Testis (tissue), 3 donors: Measurements from ENCODE around the gene CBFA2T3. TPM values are rescaled to one million over a fixed set of nuclear protein-coding genes. Genes with fewer than 3 reads are reported as not detected.

ENCODE experiments used
- DNase-seq: peaks from one replicate; pipeline ENCODE4 v3.0.0-alpha.2; 2019
- H3K27ac ChIP-seq, 2 donors: fragments of 200-600 bp; sonication (generic); one replicate each; pipeline ENCODE4 v1.5.1; 2019
- H3K27me3 ChIP-seq: fragments of 200-600 bp; sonication (generic); one replicate; pipeline ENCODE4 v1.5.1; 2019
- H3K36me3 ChIP-seq: fragments of 200-600 bp; sonication (generic); one replicate; pipeline ENCODE4 v1.5.1; 2017; ENCODE audit warnings: low read depth; ENCODE audit errors: missing control alignments
- H3K4me1 ChIP-seq: fragments of 200-600 bp; sonication (generic); one replicate; pipeline ENCODE4 v1.5.1; 2019
- H3K4me3 ChIP-seq, 2 donors: fragments of 200-600 bp; sonication (generic); one replicate each; pipeline ENCODE4 v1.5.1; 2017 to 2019
- H3K9me3 ChIP-seq: fragments of 200-600 bp; sonication (generic); one replicate; pipeline ENCODE4 v1.5.1; 2017
- POLR2A ChIP-seq: fragments of 450-650 bp; IDR thresholded peaks from one replicate; pipeline ENCODE4 v1.6.1; 2017; ENCODE audit warnings: antibody characterized with exemption, mild to moderate bottlenecking, moderate library complexity
- WGBS, 2 donors: methylation state at CpG; one replicate each; pipeline ENCODE4 v1.1.5; 2018; 5-methylcytosine and 5-hydroxymethylcytosine counted together
- intact Hi-C: fragments of 100-400 bp; cut with DNase I; formaldehyde crosslinking; loops from one replicate; pipeline ENCODE4 v1.15.1; 2023; ENCODE audit warnings: low total_unique reads
- polyA plus RNA-seq: library from polyadenylated mRNA; stranded (reverse); fragments of 350-450 nt; fragmentation: Illumina TruSeq; extraction: RNeasy Lipid Tissue Mini Kit (QIAGEN cat#74804); gene quantifications from one replicate; pipeline ENCODE4 v1.2.3, GENCODE V29; 2014; ENCODE audit warnings: low read depth, low replicate concordance; ENCODE audit not compliant: insufficient read depth
- total RNA-seq, 2 donors: library from RNA; depleted of rRNA; stranded (reverse); fragments of >200 nt; gene quantifications; one replicate each; pipeline ENCODE4 v1.2.3, GENCODE V29; 2016
- TF ChIP-seq, protein P1 (sequence below), 3 experiments: fragments of 450-650 bp in 2 of 3; fragments of 200-600 bp in 1 of 3; sonication (generic) in 1 of 3; IDR thresholded peaks; one replicate each; pipeline ENCODE4 v1.5.1; 2016 to 2019; ENCODE audit warnings: antibody characterized with exemption in 3 of 3, mild to moderate bottlenecking in 2 of 3, moderate library complexity in 1 of 3

The CBFA2T3 gene
- total and polyA plus RNA-seq, 3 donors from 2014 or later: 7.1 to 11.9 (median 9.2) TPM

DNA sequence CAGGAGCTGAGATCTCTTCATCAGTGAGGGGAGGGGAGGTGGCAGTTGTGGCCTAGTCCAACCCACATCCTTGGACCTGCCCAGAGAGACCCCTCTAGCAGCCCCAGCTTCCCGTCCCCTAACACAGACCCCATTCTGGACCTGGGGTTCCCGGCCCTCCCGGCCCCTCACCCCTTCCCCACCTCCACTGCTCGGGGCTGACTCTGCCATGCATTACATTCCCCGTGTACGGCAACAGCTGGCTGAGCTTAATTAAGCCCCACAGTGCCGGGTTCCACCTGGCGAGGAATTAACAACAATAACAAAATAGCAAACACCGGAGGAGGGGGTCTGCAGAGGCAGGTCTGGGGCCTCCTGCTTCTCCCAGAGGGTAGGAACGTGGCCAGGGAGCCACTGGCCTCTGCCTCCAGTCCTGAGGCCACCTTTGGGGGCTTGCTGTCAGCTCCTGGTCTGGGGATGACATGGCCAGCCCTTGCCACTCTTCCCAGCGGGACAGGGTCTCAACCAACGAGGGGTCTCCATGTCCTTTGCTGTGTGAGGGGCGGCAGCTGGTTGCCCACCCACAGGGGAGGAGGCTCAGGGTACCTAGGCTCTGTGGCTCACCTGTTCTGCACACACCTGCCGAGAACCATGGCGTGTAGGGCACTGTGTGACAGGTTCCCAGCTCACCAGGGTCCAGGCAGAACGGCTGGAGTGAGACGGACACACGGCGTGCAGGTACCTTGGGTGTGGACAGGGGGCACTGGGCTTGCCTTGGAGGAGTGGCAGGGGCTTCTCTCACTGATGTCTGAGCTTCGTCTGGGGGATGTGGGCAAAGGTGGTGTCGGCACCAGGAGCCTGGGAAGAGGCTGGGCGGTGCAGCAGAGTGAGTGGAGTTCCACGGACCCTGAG, 46.9 kb upstream of the CBFA2T3 start:
- WGBS, 2 donors: 69 to 80% methylated on average over 22 to 23 of the region's 23 CpGs
- H3K4me1 ChIP-seq: no peaks in the 10 kb centered on the region
- no peaks in the 10 kb centered on the region for H3K36me3 ChIP-seq
- no peak overlapping the region for H3K27ac ChIP-seq
- TF ChIP-seq, protein P1, sequence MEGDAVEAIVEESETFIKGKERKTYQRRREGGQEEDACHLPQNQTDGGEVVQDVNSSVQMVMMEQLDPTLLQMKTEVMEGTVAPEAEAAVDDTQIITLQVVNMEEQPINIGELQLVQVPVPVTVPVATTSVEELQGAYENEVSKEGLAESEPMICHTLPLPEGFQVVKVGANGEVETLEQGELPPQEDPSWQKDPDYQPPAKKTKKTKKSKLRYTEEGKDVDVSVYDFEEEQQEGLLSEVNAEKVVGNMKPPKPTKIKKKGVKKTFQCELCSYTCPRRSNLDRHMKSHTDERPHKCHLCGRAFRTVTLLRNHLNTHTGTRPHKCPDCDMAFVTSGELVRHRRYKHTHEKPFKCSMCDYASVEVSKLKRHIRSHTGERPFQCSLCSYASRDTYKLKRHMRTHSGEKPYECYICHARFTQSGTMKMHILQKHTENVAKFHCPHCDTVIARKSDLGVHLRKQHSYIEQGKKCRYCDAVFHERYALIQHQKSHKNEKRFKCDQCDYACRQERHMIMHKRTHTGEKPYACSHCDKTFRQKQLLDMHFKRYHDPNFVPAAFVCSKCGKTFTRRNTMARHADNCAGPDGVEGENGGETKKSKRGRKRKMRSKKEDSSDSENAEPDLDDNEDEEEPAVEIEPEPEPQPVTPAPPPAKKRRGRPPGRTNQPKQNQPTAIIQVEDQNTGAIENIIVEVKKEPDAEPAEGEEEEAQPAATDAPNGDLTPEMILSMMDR (IDR thresholded peaks at IDR 0.05): no peak
- no peak for TF ChIP-seq POLR2A
- intact Hi-C loops: no loop called here
- DNase-seq: no peak
- no peaks in the 10 kb centered on the region for H3K27me3 ChIP-seq
- no peak overlapping the region for H3K4me3 ChIP-seq
- H3K9me3 ChIP-seq: no peaks in the 10 kb centered on the region

DNA sequence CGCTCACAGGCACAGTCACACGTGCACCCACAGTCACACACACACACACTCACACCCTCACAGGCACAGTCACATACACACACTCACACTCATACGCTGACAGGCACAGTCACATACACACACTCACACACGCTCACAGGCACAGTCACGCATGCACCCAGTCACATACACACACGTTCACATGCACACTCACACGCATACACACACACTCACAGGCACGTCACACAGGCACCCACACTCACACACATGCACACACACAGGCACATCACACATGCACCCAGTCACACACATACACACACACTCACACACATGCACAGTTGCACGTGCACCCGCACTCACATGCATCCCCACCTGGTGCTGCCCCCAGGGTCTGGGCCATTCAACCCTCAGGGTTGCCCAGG, 46.1 kb upstream of the CBFA2T3 start:
- no peak for TF ChIP-seq POLR2A
- TF ChIP-seq, protein P1 (IDR thresholded peaks at IDR 0.05): no peak
- Histone ChIP-seq H3K4me3 (no peak overlapping the region), H3K9me3 (no peaks in the 10 kb centered on the region), H3K36me3 (no peaks in the 10 kb centered on the region), H3K4me1 (no peaks in the 10 kb centered on the region), H3K27me3 (no peaks in the 10 kb centered on the region), H3K27ac (no peak overlapping the region)
- intact Hi-C loops: no loop called here
- no peak for DNase-seq
- 91% methylated on average over 9 to 10 of the region's 10 CpGs for WGBS, 2 donors

DNA sequence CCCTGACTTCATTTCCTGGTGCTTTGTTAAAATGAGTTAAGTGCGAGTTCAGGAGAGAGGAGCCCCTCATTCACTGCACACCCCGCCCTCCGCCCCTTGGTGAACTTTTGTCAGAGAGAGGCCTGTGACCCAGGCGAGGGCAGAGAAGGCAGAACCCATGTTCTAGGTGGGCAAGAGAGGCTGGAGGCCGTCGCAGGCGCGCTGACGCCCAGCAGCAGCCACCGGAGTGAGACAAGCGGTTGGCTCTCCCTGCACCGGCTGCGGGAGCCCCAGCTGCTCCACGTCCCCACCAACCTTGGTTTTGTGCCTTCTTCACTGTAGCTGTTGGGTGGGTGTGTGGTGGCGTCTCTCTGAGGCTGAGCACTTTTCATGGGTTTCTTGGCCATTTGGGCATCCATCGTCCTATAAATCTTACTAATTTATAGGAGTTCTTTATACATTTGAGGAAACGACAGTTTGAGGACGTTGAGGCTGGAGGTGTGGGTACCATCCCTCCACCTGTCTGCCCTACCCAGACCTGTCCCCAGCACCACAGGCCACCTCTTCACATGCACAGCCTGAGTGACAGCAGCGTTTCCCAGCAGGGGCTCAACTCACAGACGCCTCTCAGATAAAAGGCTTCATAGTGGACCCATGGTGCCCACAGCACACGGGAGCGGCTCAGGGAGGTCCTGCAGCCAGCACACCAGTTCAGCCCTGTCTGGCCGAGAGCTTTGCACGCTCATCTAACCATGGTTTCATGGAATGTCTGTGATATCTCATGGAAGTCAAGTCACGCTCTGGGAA, 45.2 kb upstream of the CBFA2T3 start:
- H3K4me3 ChIP-seq: no peak overlapping the region
- H3K36me3 ChIP-seq: no peaks in the 10 kb centered on the region
- no peaks in the 10 kb centered on the region for H3K4me1 ChIP-seq
- TF ChIP-seq, protein P1 (IDR thresholded peaks at IDR 0.05): no peak
- no peak for TF ChIP-seq POLR2A
- intact Hi-C loops: no loop called here
- no peak for DNase-seq
- H3K27me3 ChIP-seq: no peaks in the 10 kb centered on the region
- WGBS, 2 donors: 77 to 78% methylated on average over 25 of the region's 25 CpGs
- no peaks in the 10 kb centered on the region for H3K9me3 ChIP-seq
- H3K27ac ChIP-seq: no peak overlapping the region

DNA sequence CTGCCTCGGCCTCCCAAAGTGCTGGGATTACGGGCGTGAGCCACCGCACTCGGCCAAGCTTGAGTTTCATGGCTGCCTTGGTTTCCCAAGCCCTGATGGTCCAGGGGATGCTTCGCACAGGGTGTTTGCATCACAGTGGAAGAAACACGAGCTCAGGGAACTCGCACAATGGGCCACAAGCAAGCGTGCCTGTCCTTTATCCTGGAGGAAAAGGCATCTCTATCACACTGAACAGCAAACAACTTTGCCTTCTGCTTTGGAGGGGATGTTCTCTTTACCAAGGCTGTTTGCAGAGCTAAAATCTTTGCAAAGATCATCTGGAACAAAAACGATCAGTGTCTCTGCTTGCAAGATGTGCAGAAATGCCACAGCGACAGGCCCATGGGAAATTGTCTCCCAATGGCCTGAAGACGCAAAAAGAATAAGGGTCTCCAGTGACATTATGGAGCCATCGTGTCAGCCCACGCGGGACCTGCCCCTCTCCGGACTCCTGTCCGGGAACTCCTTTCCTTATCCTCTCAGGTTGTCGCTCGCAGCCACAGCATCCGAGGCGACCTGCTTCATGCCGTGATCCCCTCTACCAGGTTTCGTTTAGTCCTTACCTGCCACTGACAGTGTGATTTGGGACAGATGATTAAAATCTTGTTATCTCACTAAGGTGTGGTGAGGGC, 44.1 kb upstream of the CBFA2T3 start:
- no peak for DNase-seq
- intact Hi-C loops: no loop called here
- no peak for TF ChIP-seq POLR2A
- no peaks in the 10 kb centered on the region for H3K9me3 ChIP-seq
- no peak overlapping the region for H3K4me3 ChIP-seq
- no peaks in the 10 kb centered on the region for H3K27me3 ChIP-seq
- no peaks in the 10 kb centered on the region for H3K36me3 ChIP-seq
- H3K4me1 ChIP-seq: no peaks in the 10 kb centered on the region
- WGBS, 2 donors: 89% methylated on average over 23 of the region's 23 CpGs
- no peak overlapping the region for H3K27ac ChIP-seq
